GM12865 (cell line): ENCODE results near the gene ZNF335.
"Not testable (repeated sequence)": the region's sequence is repeated elsewhere in the genome, so short reads cannot be mapped to it uniquely, and the experiment has no call there.

Experiments
- DNase-seq: peaks from one replicate; pipeline ENCODE4 v3.0.0; 2010; ENCODE audit warnings: low read depth
- H3K4me3 ChIP-seq: 2 replicates; pipeline ENCODE4 v1.5.1; 2011; ENCODE audit warnings: mild to moderate bottlenecking, low read depth, low read length, control low read depth
- TF ChIP-seq, protein P1 (sequence below): IDR thresholded peaks from 2 replicates; pipeline ENCODE4 v1.5.1; 2011; ENCODE audit warnings: low read length, control low read depth, low read depth, inconsistent platforms; ENCODE audit not compliant: insufficient read depth; ENCODE audit errors: missing control alignments

The ZNF335 gene

DNA sequence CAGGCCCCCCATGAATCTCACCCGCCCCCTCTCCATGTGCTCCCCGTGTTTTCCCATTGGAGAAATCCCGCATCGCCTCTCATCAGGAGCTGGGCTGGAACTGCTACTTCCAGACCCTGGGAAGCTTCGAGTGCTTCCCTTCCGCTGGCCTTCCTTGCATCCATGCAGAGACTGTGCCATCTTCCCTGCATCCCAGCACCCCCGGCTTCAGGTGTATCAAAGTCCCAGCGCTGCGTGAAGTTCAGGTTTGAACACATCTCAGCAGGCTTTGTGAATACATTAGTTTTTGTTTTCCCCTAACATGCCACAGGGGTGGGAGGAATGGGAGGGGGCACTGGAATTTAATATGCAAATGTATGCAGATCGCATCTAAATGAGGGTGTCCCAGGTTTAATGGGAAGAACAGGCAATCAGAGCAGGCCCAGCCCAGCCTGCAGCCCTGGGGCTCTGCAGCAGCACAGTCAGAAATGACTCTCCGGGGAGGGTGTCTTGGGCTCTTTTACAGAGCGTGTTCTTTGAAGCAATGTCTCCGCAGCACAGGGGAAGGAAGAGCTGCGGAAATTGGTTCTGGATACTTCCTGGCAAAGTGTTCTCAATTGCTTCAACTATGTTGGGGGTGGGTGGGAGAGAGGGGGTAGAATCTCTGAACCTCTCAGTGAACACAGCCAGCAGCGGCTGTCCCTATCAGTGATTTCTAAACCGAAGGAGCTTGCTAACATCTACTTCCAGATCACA is 28.4 kb upstream of the ZNF335 start:
- TF ChIP-seq, protein P1, sequence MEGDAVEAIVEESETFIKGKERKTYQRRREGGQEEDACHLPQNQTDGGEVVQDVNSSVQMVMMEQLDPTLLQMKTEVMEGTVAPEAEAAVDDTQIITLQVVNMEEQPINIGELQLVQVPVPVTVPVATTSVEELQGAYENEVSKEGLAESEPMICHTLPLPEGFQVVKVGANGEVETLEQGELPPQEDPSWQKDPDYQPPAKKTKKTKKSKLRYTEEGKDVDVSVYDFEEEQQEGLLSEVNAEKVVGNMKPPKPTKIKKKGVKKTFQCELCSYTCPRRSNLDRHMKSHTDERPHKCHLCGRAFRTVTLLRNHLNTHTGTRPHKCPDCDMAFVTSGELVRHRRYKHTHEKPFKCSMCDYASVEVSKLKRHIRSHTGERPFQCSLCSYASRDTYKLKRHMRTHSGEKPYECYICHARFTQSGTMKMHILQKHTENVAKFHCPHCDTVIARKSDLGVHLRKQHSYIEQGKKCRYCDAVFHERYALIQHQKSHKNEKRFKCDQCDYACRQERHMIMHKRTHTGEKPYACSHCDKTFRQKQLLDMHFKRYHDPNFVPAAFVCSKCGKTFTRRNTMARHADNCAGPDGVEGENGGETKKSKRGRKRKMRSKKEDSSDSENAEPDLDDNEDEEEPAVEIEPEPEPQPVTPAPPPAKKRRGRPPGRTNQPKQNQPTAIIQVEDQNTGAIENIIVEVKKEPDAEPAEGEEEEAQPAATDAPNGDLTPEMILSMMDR: no peak
- H3K4me3 ChIP-seq: no peak overlapping the region
- DNase-seq: no peak

- TF ChIP-seq, protein P1: no peak
- DNase-seq: no peak
- no peak overlapping the region for H3K4me3 ChIP-seq
These were observed 27.7 kb upstream of the ZNF335 start for GRCh38 chr20:45999557-46000261.

- TF ChIP-seq, protein P1: no peak
- no peak for DNase-seq
- H3K4me3 ChIP-seq: no peak overlapping the region
These were observed 26.8 kb upstream of the ZNF335 start for GRCh38 chr20:45998761-45999160.

DNA sequence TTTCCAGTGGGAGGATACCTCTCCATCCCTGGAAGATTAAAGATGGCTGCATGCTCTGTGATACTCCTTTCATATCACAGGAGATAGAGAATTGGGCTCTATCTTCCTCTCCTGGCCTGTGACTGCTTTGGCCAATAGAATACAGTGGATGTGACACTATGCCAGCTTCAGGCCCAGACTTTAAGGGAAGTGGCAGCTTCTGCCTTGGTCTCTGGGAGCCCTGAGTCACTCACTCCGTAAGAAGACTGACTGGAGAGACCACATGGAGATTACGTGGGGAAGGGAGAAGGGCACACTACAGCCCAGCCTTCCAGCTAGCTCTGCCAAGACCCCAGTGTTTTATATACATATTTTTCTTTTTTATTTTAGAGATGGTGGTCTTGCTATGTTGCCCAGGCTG is 26.3 kb upstream of the ZNF335 start:
- DNase-seq: no peak
- TF ChIP-seq, protein P1: no peak
- H3K4me3 ChIP-seq: no peak overlapping the region

DNA sequence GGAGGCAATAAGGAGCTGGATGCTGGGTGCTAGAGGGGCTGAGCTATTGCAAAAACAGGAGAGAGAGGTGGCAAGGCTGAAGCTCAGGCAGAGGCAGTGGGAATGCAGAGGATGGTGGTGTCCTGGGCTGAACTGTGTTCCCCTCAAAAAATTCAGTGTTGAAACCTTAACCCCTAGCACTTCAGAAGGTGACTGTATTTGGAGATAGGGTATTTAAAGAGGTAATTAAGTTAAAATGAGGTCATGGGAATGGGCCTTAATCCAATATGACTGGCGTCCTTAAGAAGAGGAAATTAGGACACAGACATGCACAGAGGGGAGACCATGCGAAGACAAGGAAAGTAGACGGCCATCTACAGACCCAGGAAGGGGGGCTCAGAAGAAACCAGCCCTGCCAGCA is 25.2 kb upstream of the ZNF335 start:
- TF ChIP-seq, protein P1: no peak
- H3K4me3 ChIP-seq: no peak overlapping the region
- no peak for DNase-seq

DNA sequence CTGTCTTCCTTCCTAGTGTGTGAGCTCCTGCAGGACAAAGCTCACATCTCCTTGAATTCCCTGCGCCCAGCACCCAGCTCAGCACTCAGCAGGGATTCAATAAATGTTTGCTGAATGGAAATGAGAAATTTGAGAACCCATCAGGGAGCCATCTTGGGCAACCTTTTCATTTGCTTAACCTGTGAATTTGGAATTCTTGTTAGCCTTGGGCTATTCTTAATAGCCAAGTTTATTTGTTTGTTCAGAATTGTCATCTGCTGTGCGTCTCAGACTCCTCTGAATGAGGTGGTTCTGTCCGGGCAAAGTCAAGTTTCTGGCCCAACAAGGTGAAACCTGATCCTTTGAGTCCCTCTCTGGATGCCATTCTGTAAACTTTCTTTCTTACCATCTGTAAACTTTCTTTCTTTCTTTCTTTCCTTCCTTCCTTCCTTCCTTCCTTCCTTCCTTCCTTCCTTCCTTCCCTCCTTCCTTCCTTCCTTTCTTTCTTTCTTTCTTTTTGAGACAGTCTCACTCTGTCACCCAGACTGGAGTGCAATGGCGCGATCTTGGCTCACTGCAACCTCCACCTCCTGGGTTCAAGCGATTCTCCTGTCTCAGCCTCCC is 23.6 kb upstream of the ZNF335 start:
- DNase-seq, H3K4me3 ChIP-seq: not testable (repeated sequence)

DNA sequence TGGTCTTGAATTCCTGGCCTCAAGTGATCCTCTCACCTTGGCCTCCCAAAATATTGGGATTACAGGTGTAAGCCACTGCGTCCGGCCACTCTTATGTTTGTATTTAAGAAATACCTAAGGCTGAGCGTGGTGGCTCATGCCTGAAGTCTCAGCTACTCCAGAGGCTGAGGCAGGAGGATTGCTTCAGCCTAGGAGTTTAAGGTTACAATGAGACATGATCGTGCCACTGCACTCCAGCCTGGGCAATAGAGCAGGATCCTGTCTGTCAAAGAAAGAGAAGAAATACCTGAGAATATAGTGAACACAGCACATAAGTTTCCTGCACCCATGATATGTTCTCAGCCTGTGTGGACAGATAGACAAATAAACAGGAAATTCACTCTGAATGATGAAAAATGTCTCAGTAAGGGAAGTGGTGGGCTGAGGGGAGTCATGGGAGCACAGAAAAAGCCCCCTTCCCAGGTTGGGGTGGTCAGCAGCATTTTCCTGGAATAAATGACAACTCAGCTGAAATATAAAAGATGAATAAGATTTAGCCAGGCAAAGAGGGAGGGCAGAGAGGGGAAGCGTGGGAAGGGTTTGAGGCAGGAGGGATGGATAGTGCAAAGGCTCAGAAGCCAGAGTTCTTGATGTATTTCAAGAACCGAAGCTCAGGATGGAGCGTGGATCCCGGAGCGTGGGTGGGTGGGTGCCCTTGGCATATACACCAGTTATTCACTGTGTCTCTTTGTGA is 22.9 kb upstream of the ZNF335 start:
- TF ChIP-seq, protein P1: no peak
- no peak for DNase-seq
- H3K4me3 ChIP-seq: no peak overlapping the region
